Measurements from ENCODE around the gene PI4KA. TPM values are rescaled to one million over a fixed set of nuclear protein-coding genes. Genes with fewer than 3 reads are reported as not detected.
"Not testable (repeated sequence)": the region's sequence is repeated elsewhere in the genome, so short reads cannot be mapped to it uniquely, and the experiment has no call there.

Gene PI4KA
- total and polyA plus RNA-seq, 2 of the 13 experiments (the other 11 are each of a cell fraction or from before 2014, with no cell fraction given): 27.4 to 56.4 TPM

- H2AFZ ChIP-seq (ENCODE audit: low read length); H3K9me3 ChIP-seq (ENCODE audit: low read length); H3K4me2 ChIP-seq (ENCODE audit: low read depth, low read length); in situ Hi-C loops (cut with HindIII; ENCODE audit: extremely low pct_ligation_motif_present, low pct_unique_long_range_greater_than_20kb); intact Hi-C loops (cut with micrococcal nuclease; ENCODE audit: unreplicated experiment); H3K27me3 ChIP-seq (ENCODE audit: control insufficient read depth in 1 of 2, insufficient read depth in 2 of 2, low read length in 2 of 2); H3K9ac ChIP-seq (ENCODE audit: insufficient read depth, low read depth, low read length); H3K4me3 ChIP-seq (replicated peaks in 1 of 3; ENCODE audit: insufficient read depth in 1 of 3, low read depth in 2 of 3, low read length in 3 of 3); CTCF ChIA-PET (ENCODE audit: low intra/inter-chr PET ratio, low total read pairs); POLR2A ChIA-PET; BruUV-seq (replicated peaks); DNase-seq (ENCODE audit: low spot score); ATAC-seq; H3K36me3 ChIP-seq (replicated peaks in 1 of 2; ENCODE audit: control insufficient read depth in 1 of 2, insufficient read depth in 2 of 2, low read length in 2 of 2); H3K27ac ChIP-seq (ENCODE audit: extremely low read length, insufficient read depth, low read length); H4K20me1 ChIP-seq (ENCODE audit: insufficient read depth, low read length); FAIRE-seq: not testable (repeated sequence)
- Histone ChIP-seq H3K4me1 (ENCODE audit: insufficient read depth, low read length) (peaks cover 36% of the 10 kb centered on the region), H3K79me2 (ENCODE audit: insufficient read depth, low read length) (peaks cover 50% of the 10 kb centered on the region)
- WGBS (ENCODE audit: low lambda C conversion rate): 99% methylated on average over 10 of the region's 10 CpGs
Measured at GRCh38 chr22:20839354-20839753, 19.3 kb downstream of the PI4KA start.

- Histone ChIP-seq H3K9ac (ENCODE audit: insufficient read depth, low read depth, low read length) (no peak overlapping the region), H3K9me3 (ENCODE audit: low read length) (no peaks in the 10 kb centered on the region), H3K4me2 (ENCODE audit: low read depth, low read length) (no peak overlapping the region), H3K79me2 (ENCODE audit: insufficient read depth, low read length) (peaks cover 34% of the 10 kb centered on the region), H3K4me3 (replicated peaks in 1 of 3; ENCODE audit: insufficient read depth in 1 of 3, low read depth in 2 of 3, low read length in 3 of 3) (no peak overlapping the region), H3K4me1 (ENCODE audit: insufficient read depth, low read length) (peaks cover 24% of the 10 kb centered on the region), H3K27me3 (ENCODE audit: control insufficient read depth in 1 of 2, insufficient read depth in 2 of 2, low read length in 2 of 2) (no peaks in the 10 kb centered on the region), H3K36me3 (replicated peaks in 1 of 2; ENCODE audit: control insufficient read depth in 1 of 2, insufficient read depth in 2 of 2, low read length in 2 of 2) (peaks cover 6 to 18% of the 10 kb centered on the region in 2 experiments; a peak in 4 of 5 replicates), H2AFZ (ENCODE audit: low read length) (no peak overlapping the region), H3K27ac (ENCODE audit: extremely low read length, insufficient read depth, low read length) (no peak overlapping the region), H4K20me1 (ENCODE audit: insufficient read depth, low read length) (no peaks in the 10 kb centered on the region)
- no peak for DNase-seq (ENCODE audit: low spot score)
- WGBS (ENCODE audit: low lambda C conversion rate): 100% methylated on average over 2 of the region's 2 CpGs
- no TSS peak for BruUV-seq (replicated peaks)
- no peak for TF ChIP-seq ZFX (CRISPR knock-in tag; IDR thresholded peaks at IDR 0.05; ENCODE audit: low read depth)
- no peak for TF ChIP-seq YY1 (IDR thresholded peaks at IDR 0.05; ENCODE audit: insufficient read depth, insufficient replicate concordance, low read depth, low read length)
- no peak for TF ChIP-seq RFXANK (CRISPR knock-in tag; IDR thresholded peaks at IDR 0.05)
- no peak for TF ChIP-seq ZNF891 (CRISPR knock-in tag; IDR thresholded peaks at IDR 0.05)
- TF ChIP-seq ZMAT5 (CRISPR knock-in tag; IDR thresholded peaks at IDR 0.05; ENCODE audit: borderline replicate concordance, low read depth): no peak
- no peak for TF ChIP-seq ZNF780A (CRISPR knock-in tag; IDR thresholded peaks at IDR 0.05)
- no peak for TF ChIP-seq ZC3H13 (CRISPR knock-in tag; IDR thresholded peaks at IDR 0.05)
- no peak for TF ChIP-seq PHF21A (CRISPR knock-in tag; IDR thresholded peaks at IDR 0.05)
- TF ChIP-seq YEATS4 (CRISPR knock-in tag; IDR thresholded peaks at IDR 0.05; ENCODE audit: borderline replicate concordance): no peak
- no peak for TF ChIP-seq ZNF24 (IDR thresholded peaks at IDR 0.05)
- TF ChIP-seq ZBTB39 (CRISPR knock-in tag; IDR thresholded peaks at IDR 0.05): no peak
- TF ChIP-seq FOXO1 (CRISPR knock-in tag; IDR thresholded peaks at IDR 0.05): no peak
- TF ChIP-seq IRF2 (CRISPR knock-in tag; IDR thresholded peaks at IDR 0.05): no peak
- TF ChIP-seq RELA (CRISPR knock-in tag; IDR thresholded peaks at IDR 0.05): no peak
- TF ChIP-seq KLF16 (CRISPR knock-in tag; IDR thresholded peaks at IDR 0.05): no peak
- no peak for TF ChIP-seq SETDB1 (CRISPR knock-in tag; IDR thresholded peaks at IDR 0.05; ENCODE audit: borderline replicate concordance)
- ATAC-seq: no peak
- ChIA-PET CTCF (ENCODE audit: low intra/inter-chr PET ratio, low total read pairs) (no interaction called here), POLR2A (no interaction called here)
- intact Hi-C loops (cut with micrococcal nuclease; ENCODE audit: unreplicated experiment): no loop called here
- FAIRE-seq: no peak
- in situ Hi-C loops (cut with HindIII; ENCODE audit: extremely low pct_ligation_motif_present, low pct_unique_long_range_greater_than_20kb): no loop called here
Measured at GRCh38 chr22:20836987-20837823, 21.4 kb downstream of the PI4KA start.

Data from HepG2 (cell line).